HG03064 (cell line): ENCODE results near the gene ABHD6.
"Not testable (repeated sequence)": the region's sequence is repeated elsewhere in the genome, so short reads cannot be mapped to it uniquely, and the experiment has no call there.

Source experiments
- ATAC-seq: cut with Tn5 transposase; IDR thresholded peaks from one replicate; pipeline ENCODE4 v1.9.1; 2021; ENCODE audit warnings: low read depth; ENCODE audit not compliant: unreplicated experiment

The ABHD6 gene

DNA sequence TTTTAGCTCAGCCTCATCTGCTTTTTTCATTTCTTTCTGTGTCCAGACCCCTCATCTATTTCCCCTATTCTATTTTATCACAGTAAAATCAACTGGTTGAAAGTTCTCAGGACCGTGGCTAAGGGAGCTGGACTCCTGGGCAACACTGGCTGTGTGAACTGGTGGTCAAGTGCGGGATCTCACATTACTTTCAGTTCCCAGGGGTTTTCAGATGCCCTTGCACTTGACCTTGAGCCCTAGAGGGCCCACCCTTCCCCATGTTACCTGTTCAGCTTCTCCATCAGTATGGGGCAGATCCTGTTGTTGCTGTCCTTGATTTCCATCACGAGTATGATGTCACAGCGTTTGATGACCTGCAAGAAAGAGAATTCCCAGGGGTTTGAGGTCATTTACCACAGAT lies 29.6 kb upstream of the ABHD6 start:
- ATAC-seq, result no peak

DNA sequence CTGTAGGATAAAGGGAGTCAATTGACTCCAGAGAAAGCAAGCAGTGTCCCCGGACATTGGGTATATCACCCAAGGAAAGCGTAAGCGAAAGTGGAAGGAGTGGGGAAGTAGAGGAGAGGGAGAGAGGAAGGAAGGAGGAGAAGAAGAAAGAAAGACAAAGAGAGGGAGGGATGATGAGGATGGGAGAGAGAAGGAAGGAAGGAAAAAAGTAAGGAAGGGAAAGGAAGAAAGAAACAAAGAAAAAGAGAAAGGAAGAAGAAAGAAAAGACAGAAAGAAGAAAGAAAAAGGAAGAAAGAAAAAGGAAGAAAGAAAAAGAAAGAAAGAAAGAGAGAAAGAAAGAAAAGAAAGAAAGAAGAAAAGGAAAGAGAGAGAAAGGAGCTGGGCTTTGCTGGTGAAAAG lies 27.7 kb upstream of the ABHD6 start:
- ATAC-seq, result no peak

DNA sequence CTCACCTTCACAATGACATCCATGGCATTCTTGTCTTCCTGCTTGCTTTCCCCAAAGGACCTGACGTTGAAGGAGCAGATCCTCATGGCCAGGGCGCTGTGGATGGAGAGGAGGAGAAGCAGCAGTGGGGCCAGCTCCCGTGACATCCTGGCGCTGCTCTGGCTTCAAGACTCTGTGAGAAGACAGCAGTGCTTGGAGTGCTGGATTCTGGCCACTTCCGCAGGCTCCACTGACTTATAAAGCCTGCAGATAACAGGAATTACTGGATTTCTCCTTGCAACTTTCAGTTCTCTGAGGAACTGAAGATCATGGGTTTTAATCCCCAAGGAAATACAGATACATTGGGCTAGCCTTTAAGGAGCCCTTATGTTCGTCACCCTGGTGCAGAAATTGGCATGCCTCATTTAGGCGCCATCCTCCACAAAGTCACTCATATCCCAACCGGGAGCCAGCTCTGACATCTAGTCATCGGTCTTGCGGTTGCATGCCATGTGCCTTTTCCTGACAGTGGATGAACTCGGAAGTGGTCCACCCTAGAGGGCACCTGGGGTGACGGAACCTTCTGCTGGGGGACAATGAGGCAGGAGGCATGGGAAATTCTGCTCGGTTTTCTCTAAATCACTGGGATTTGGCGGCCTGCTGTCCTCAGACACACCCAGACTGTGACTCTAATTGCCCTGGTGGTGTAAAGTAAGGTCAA lies 26.7 kb upstream of the ABHD6 start, which contains the start of gene DNASE1L3:
Gene DNASE1L3, minus strand, starts transcription at position 212 of the 700 bp plus-strand sequence. Its CDS starts 66 bp downstream, at position 146.
- no peak for ATAC-seq

DNA sequence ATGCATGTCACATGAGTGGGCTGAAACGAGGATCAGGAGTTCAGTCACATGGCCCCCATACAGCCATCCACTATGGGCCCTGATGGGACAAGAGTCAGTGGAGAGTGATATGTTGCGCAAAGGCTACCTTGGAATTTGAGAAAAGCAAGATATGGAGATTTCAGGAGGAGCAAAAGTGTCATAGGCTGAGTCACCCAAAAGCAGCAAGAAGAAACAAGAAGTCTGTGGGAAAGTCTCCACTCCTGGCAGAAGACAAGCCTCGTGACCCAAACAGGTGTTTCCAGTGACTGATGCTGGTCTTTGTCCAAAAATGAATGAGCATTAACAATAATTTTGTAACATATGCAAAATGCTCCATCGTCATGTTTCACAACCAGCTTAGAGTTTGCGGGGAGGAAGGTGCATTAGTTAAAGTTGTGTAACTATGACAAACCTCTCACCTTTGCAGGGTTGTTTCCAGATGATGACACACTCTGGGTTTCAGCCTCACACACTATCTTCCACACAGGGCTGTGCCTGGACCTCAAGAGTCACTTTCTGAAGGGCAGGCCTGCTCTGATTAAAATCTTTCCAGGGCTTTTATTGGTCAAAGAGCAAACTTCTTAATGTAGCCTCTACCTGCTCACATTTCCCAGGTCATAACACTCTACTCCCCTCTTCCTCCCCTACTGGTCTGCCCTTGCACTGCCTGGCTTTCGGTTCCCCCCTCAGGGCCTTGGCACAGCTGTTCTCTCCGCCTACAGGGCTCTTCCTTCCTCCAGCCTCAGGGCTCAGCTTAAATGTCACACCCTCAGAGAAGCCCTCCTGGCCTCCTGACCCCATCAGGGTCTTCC lies 22.9 kb upstream of the ABHD6 start:
- peak; percentile 77 for ATAC-seq

DNA sequence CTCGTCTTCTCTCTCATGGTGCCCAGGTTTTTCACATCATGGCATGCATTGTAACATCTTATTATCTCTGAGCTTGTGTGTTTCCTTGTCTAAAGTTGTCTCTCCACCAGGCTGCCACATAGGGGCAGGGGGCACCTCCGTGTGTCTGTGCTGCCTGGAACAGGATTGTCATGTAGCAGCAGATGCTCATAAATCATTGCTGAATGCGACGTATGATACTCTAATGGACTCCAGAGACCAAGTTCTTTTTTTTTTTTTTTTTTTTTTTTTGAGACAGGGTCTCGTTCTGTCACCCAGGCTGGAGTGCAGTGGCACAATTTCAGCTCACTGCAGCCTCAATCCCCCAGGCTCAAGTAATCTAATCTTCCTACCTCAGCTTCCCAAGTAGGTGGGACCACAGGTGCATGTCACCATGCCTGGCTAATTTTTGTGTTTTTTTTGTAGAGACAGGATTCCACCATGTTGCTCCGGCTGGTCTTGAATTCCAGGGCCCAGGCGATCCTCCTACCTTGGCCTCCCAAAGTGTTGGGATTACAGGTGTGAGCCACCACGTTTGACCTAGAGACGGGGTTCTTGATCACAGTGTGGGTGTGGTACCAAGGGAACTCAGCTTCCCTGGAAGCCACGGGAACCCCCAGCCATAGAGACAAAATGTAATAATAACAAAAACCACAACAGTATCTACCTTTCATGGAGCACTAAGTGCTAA lies 22.1 kb upstream of the ABHD6 start:
- peak; percentile 4 for ATAC-seq

DNA sequence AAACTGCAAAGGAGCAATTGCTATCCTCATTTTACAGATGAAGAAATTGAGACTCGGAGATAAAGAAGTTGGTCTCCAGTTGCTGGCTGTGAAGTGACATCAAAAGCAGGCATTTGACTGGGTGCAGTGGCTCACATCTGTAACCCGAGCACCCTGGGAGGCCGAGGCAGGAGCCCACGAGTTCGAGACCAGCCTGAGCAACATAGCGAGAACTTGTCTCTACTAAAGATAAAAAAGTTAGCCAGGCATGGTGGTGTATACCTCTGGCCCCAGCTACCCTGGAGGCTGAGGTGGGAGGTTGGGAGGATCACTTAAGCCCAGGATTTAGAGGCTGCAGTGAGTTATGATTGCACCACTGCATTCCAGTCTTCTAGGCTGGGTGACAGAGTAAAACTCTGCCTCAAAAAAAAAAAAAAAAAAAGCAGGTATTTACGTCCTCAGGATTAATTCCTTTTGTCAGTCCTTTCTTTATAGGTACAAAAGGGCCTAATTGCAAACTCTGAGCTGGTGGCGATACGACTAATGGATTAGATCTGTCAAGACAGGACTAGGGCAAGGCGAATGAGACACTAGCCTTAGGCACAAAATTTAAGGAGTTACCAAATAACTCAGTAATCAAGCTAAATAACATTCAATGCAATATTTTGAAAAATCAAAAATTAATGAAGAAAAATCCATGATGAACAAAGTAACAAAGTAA lies 20.9 kb upstream of the ABHD6 start:
- no peak for ATAC-seq

DNA sequence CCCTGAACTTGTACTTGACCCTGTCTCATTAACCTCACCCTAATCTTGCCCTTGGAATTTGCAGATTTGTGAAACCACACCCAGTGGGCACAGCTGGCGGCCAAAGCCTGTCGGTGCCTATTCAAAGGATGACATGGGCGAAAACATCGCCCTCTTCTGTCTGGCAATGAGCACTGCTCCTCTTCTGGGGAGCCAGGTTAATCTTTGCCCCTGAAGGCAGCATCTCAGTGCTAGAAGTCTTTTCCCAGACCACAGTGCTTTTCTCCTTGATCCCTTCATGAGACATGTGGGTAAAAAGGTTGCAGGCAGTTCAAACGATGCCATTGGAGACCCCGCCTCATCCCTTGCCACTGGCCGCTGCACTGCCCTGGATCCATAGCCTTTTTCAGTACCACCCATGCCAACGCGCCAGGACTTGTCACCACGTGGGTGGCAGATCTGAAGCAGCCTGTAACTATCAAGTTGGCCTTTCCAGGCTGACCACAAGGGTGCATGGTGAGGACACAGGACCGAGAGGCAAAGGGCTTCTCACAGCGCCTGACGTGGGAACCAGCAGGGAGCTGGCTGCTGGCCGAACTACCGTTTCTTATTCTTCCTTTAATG lies 20.3 kb upstream of the ABHD6 start:
- no peak for ATAC-seq

DNA sequence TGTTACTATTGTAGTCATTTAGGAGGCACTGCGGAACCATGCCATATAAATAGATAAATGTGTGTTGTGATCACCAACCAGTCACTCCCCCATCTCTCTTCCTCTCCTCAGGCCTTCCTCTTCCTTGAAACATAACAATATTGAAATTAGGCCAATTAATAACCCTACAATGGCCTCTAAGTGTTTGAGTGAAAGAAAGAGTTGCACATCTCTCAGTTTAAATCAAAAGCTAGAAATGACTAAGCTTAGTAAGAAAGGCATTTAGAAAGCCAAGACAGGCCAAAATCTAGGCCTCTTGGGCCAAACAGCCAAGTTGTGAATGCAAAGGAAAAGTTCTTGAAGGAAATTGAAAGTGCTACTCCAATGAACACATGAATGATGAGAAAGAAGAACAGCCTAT lies 18.7 kb upstream of the ABHD6 start:
- no peak for ATAC-seq

DNA sequence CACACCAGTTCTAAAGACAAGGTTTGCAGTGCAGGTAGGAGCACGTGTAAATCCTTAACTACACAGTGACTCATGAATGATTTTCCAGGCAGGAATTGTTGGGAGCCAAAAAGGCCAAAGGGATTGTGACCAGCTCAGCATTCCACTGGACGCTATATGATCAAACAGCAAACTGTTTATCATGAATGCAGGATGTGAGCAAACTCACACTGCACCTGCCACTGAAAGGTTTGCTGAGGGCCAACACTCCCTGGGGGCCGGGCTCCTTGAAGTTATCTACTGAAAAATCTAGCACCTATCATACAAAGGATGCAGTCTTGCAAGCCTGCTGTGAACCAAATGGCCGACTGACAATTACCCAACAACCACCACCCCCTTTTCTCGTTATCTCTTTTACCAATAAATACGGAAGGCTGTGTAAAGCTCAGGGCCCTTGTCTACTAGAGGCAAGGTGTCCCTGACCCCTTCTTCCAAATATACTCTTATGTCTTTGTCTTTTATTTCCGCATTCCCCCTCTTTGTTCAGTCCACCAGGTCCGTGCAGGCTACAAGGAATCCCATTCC lies 15.3 kb upstream of the ABHD6 start:
- no peak for ATAC-seq

DNA sequence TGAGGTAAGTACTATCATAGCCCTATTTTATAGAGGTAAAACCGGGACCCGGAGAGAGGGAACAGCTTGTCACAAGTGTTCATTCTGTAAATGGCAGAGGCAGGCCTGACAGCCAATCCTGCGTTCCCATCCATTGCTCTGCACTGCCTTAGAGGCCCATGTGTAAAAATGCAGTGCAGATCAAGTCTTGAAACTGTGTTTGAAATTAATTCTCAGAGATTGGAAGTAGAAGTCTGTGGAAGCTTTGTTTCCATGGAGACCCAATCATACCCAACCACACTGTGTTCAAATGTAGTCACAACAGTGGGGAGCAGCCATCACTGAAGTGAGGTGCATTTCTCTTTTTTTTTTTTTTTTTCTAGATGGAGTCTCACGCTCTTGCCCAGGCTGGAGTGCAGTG lies 13.7 kb upstream of the ABHD6 start:
- no peak for ATAC-seq

DNA sequence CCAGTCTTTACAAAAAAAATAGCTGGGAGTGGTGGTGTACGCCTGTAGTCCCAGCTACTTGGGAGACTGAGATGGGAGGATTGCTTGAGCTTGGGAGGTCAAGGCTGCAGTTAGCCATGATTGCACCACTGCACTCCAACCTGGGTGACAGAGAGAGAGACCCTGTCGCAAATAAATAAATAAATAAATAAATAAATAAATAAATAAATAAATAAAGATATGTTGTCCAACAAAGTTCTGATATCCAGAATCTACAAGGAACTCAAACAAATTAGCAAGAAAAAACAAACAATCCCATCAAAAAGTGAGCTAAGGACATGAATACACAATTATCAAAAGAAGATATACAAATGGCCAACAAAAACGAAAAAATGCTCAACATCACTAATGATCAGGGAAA lies 9.7 kb upstream of the ABHD6 start:
- not testable (repeated sequence) for ATAC-seq

DNA sequence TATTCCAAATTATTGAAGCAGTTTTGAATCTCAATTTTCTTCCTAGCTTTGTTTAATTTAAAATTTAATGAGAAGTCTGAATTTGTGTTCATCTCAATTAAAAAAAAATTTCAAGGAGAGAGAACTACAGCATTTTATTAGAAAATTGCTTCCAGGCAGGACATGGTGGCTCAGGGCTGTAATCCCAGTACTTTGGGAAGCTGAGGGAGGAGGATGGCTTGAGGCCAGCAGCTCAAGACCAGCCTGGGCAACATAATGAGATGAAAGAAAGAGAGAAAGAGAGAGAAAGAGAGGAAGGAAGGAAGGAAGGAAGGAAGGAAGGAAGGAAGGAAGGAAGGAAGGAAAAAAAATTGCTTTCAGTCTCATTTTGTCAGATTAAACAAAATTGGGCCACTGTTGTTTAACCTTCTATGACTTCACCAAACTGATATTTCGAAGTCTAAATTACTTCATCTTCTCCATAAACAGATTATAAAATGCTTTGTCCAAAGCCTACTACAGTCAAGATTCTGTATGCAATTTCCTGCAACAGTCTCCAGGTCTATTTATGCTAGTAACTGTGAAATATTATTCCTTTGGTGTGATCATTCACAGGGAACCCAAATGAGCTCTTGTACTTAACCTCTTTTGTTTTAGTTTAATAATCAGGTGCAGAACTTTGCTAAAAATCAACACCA lies 6.6 kb upstream of the ABHD6 start:
- ATAC-seq, result no peak

DNA sequence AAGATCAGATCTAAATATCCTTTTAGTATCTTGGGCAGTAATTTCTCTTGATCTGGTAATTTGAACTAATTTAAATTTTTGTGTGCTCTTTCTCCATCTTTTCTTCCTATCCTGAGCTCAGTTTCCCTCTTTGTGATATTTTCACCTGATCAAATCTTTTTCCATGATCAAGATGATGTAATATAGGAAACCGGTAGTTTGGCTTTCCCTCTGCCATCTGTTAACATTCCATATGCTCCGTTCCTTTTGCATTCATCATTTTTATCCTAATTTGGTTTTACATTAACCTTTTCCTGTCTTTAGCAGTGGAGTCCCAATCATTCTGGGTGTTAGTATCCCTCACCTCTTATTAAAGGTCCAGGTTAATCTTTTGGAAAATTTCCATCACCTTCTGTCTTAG lies 5.9 kb upstream of the ABHD6 start:
- no peak for ATAC-seq

DNA sequence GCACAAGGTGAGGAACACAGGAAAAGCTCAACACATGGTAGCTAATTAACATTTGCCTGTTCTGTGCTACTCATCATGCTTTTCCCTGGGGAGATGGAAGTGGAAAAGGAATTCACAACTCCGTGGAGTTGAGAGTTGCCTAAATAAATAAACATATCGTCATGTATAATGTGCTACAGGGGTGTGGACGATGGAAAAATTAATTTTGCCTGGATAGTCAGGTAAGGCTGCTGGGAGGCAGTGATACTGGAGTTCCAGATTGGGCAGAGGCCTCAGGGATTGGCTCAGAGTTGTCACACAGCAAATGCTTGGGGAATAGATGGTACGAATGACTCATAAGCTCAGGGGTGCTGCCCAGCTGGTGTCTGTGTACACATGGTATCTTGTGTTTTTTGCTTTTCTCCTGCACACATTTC lies 3.1 kb upstream of the ABHD6 start:
- ATAC-seq, result no peak

DNA sequence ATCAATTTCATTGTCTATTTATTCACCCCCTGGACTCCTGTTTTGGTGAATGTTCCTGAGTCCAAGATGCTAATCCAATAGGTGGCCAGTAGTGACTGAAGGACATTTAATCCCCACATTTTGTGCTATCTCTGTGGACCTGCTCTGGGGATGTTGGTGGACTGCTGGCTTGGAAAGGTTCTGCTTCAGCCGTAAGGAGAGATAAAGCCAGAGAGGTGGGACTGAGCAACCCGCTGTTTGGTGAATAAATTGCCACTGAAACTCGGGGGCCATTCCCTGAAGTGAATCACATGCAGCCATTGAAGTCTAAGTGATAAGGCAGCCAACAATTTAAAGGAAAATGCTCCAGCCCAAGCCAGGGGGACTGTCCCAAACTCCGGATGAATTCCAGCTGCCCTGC lies 1.6 kb upstream of the ABHD6 start:
- no peak for ATAC-seq

DNA sequence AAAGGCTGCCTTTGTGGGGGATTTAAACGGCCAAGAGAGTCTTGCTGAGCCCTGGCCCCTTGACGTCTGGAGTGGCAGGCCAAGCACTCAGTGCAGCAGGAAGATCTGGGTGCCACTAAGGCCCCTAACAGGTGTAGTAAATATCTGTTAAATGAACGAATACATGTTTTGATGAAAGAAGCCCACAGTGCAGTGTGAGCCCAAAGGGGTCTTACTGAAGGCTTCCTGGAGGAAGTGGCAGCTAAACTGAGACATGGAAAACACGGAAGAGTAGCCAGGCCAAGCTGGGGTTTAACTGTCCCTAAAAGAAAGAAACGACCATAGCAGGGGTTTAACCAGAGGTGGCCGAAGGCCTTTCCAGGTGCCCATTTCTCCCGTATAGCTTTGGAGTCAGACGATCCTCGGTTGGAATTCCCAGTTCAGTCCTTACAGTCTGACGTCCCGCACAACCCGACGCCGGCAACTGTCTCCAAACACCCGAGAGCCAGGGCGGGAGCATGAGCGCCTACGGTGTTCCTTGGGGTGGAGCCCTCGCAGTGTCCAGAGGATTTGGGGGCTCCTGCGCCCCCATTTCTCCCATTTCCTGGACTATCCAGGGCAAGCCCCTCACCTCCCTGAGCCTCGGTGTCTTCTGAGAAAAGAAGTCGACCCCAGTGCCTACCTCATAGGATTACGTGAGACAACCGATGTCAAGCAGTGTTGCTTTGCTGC lies 910 bp upstream of the ABHD6 start:
- ATAC-seq, result no peak

DNA sequence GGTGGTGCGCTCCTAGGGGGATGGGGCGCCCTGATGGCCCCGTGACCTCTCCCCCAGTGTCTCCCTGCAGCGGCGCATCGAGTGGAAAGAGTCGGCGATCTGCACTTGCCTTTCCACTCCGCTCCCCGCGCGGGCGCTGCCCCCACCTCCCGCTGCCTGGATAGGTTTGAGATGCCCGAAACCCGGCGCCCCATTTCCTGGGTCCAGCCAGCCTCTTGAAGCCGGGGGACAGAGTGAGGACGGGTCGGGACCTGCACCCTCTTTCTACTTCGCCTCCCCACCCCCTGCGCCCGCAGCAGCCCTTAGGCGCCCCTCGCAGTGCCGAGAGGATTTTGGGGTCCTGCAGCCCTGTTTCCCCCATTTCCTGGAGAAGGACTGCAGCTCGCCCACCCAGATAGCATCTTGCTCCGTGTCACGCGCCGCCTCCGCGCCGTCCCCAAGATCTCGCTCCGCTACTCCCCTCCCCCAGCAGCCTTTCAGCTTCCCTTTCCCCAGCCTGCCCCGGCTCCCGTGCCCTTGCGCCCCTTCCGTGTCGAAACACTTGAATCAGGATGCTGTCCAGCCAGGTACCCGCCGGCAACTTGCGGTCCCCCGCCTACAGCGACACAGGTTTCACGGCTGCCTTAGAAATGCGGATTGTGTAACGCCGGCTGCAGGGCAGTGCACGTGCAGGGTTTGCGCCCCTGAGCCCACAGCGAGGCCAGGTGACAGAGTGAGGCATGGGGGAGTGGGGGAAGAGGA lies 519 bp downstream of the ABHD6 start:
- peak; percentile 41 for ATAC-seq

DNA sequence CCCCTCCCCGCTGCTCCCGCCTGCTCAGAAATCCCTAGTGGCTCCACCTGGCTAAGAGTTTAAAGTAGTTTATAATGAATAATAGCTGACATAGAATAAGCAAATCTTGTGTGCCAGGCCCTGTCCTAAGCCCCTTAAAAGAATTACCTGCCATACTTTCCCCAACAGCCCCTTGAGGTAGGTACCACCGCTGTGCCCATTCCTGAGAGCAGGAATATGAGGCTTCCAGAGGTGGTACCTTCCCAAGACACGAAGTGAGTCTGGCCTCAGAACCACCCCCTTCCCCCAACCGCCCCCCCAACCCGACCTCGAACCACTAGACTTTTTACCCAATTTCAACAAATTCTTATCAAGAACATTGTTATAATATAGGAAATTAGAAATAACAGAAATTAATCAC lies 1.2 kb downstream of the ABHD6 start:
- ATAC-seq, result no peak
